Peyer's patch (tissue), 4 donors: ENCODE measurements around the gene KCNMA1.

Experiments used
- CTCF ChIP-seq, 6 experiments: fragments of 450-650 bp in 4 of 6; fragments of 200-600 bp in 2 of 6; sonication (generic) in 1 of 6; IDR thresholded peaks; one replicate each; pipeline ENCODE4 v1.5.1; 2017 to 2019; ENCODE audit warnings: antibody characterized with exemption in 6 of 6, mild to moderate bottlenecking in 3 of 6, moderate library complexity in 1 of 6
- POLR2A ChIP-seq, 2 donors: fragments of 450-650 bp; IDR thresholded peaks; one replicate each; pipeline ENCODE4 v1.5.1; 2017; ENCODE audit warnings: antibody characterized with exemption in 2 of 2, mild to moderate bottlenecking in 2 of 2, moderate library complexity in 2 of 2

DNA sequence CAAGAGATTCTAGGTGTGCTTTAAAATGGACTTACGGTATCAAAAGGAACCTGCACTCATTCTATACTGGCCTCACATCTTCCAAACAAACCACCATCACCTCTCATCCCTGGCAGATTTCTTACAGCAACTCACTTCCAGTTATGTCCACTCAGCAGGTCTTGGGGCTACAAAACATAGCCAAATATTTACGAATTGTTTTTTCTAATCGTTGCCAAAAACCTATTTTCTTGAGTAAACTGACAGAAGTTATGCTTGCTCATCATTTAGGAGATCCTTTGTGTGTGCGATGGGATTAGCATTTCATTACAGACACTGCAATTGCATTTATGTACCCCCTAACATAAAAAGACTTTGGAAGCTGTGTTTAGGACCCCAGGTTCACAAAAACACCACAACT is 2.7 kb downstream of the KCNMA1 start:
- no peak for TF ChIP-seq CTCF (IDR thresholded peaks at IDR 0.05)
- no peak for TF ChIP-seq POLR2A (IDR thresholded peaks at IDR 0.05)
